Mucosa of rectum (tissue), 2 donors: Measurements from ENCODE around the gene WRAP73.

Source experiments
- H3K27ac ChIP-seq, 2 donors: one replicate each; pipeline ENCODE4 v1.7.0; 2013; ENCODE audit warnings: inconsistent platforms in 2 of 2, low read depth in 2 of 2, low read length in 2 of 2
- H3K27me3 ChIP-seq, 2 donors: one replicate each; pipeline ENCODE4 v1.7.0; 2013; ENCODE audit warnings: low read length in 2 of 2; ENCODE audit not compliant: control insufficient read depth in 2 of 2, insufficient read depth in 2 of 2
- H3K36me3 ChIP-seq, 2 donors: one replicate each; pipeline ENCODE4 v1.7.0; 2013; ENCODE audit warnings: low read length in 2 of 2; ENCODE audit not compliant: control insufficient read depth in 2 of 2, insufficient read depth in 2 of 2
- H3K4me1 ChIP-seq, 2 donors: one replicate each; pipeline ENCODE4 v1.7.0; 2013; ENCODE audit warnings: low read length in 2 of 2, mild to moderate bottlenecking in 1 of 2; ENCODE audit not compliant: control insufficient read depth in 2 of 2, insufficient read depth in 2 of 2
- H3K4me3 ChIP-seq, 2 donors: one replicate each; pipeline ENCODE4 v1.7.0; 2013; ENCODE audit warnings: low read length in 2 of 2
- H3K9ac ChIP-seq, 2 donors: one replicate each; pipeline ENCODE4 v1.7.0; 2013; ENCODE audit warnings: low read length in 2 of 2, low read depth in 1 of 2, mild to moderate bottlenecking in 1 of 2
- H3K9me3 ChIP-seq, 2 donors: one replicate each; pipeline ENCODE4 v1.7.0; 2013; ENCODE audit warnings: low read length in 2 of 2; ENCODE audit not compliant: control insufficient read depth in 2 of 2
- donor health status: healthy.
- donor health status: Normal muscosa, but diverticular disease.

Gene WRAP73

DNA sequence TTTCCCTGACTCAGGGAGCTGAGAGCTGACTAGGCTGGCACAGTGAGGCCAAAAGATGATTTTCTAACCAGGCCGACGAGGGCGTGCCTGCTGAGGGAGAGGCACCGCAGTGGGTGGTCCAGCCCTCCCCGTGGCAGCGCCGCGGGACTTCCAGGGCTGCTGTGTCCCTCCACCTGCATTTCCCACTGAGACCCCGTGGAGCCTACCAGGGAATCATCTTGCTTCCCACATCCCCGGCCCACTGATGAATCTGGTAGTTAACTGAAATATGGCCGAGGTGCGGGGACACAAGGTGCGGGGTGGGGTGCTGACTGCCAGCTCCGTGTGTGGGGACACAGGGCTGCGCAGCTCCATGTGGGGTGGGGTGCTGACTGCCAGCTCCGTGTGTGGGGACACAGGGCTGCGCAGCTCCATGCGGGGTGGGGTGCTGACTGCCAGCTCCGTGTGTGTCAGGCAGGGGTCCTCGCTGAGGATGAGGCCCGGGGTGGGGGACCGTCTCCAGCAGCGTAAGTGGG lies 10.4 kb downstream of the WRAP73 start:
- Histone ChIP-seq H3K9me3 (no peaks in the 10 kb centered on the region), H3K27me3 (no peaks in the 10 kb centered on the region), H3K36me3 (peaks cover 32 to 47% of the 10 kb centered on the region in 2 donors), H3K27ac (no peak overlapping the region), H3K4me3 (no peak overlapping the region), H3K4me1 (no peaks in the 10 kb centered on the region), H3K9ac (no peak overlapping the region)

DNA sequence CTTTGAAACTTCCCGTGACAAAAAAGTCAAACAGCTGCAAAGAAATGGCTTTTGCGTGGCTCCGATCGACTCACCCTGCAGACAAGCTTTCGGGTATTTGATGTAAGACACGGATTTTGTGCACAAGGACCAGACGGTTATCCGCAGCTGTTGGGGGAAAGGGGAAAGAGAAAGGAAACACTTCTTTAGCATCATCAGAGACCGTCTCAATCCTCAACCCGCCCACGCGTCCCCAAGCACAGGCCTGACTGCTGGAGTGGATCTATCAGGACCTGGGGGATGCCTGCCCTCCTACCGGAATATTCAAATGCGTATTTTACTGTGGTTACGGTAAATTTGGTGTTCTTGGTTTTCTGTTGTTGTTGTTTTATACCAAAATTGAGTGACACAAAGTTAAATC lies 11.2 kb downstream of the WRAP73 start:
- Histone ChIP-seq H3K36me3 (peaks cover 39 to 52% of the 10 kb centered on the region in 2 donors), H3K9me3 (no peaks in the 10 kb centered on the region), H3K9ac (no peak overlapping the region), H3K27ac (no peak overlapping the region), H3K4me3 (no peak overlapping the region), H3K4me1 (no peaks in the 10 kb centered on the region), H3K27me3 (no peaks in the 10 kb centered on the region)

DNA sequence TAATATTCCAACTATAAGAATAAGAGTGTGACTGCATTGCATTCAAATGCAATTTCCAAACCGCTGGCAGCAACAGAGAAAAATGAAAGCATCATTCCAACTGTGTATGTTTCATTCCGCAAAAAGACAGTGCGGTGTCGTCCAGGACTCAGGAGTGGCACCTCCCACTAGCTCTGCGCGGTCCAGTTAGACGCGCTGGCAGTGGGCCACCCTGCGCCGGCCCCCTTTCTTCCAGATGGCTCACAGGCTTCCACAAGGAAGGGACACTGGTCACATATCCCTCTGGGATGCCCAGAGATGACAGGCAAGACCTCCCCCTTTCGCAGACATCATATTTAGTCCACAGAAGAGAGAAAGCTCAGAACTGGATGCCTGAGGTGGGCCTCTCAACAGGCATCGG lies 11.9 kb downstream of the WRAP73 start:
- Histone ChIP-seq H3K4me1 (no peaks in the 10 kb centered on the region), H3K36me3 (peaks cover 42 to 56% of the 10 kb centered on the region in 2 donors), H3K27me3 (no peaks in the 10 kb centered on the region), H3K9me3 (no peaks in the 10 kb centered on the region), H3K4me3 (no peak overlapping the region), H3K9ac (no peak overlapping the region), H3K27ac (no peak overlapping the region)

DNA sequence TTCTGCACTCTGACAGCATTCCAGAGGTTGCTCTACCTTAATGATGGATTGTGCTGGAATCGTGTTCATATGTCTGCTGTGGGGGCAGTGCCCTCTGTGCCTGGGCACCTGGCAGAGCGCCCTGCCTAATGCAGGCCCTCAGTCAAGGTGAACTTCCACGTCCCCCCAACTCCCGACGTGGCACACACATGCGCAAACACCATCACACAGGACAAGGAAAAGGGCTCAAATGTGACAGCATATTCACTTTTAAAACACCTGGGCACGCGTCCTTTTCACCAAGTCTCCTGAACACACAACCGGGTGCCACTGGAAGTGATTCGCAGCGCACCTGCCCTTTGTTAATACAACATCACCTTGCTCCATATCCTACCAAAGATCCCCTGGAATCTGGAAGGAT lies 13.4 kb downstream of the WRAP73 start:
- Histone ChIP-seq H3K36me3 (peaks cover 47 to 60% of the 10 kb centered on the region in 2 donors), H3K27me3 (no peaks in the 10 kb centered on the region), H3K9ac (no peak overlapping the region), H3K4me1 (no peaks in the 10 kb centered on the region), H3K9me3 (no peaks in the 10 kb centered on the region), H3K4me3 (no peak overlapping the region), H3K27ac (no peak overlapping the region)

DNA sequence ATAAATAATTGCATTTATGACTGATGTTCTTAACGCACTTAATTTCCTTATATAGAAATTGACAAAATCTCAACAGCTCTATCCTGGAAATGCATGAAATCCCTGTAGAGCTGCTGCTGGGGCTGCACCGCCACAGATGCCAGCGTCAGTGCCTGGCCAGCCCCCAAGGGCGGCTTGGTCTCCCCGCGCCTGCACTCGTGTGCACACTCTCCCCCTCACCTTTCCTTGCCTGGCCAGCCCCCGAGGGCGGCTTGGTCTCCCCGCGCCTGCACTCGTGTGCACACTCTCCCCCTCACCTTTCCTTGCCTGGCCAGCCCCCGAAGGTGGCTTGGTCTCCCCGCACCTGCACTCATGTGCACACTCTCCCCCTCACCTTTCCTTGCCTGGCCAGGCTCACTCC lies 13.8 kb downstream of the WRAP73 start:
- H3K9ac ChIP-seq: no peak overlapping the region
- peaks cover 49 to 58% of the 10 kb centered on the region in 2 donors for H3K36me3 ChIP-seq
- H3K4me3 ChIP-seq: no peak overlapping the region
- no peaks in the 10 kb centered on the region for H3K4me1 ChIP-seq
- no peaks in the 10 kb centered on the region for H3K9me3 ChIP-seq
- no peak overlapping the region for H3K27ac ChIP-seq
- H3K27me3 ChIP-seq: no peaks in the 10 kb centered on the region

DNA sequence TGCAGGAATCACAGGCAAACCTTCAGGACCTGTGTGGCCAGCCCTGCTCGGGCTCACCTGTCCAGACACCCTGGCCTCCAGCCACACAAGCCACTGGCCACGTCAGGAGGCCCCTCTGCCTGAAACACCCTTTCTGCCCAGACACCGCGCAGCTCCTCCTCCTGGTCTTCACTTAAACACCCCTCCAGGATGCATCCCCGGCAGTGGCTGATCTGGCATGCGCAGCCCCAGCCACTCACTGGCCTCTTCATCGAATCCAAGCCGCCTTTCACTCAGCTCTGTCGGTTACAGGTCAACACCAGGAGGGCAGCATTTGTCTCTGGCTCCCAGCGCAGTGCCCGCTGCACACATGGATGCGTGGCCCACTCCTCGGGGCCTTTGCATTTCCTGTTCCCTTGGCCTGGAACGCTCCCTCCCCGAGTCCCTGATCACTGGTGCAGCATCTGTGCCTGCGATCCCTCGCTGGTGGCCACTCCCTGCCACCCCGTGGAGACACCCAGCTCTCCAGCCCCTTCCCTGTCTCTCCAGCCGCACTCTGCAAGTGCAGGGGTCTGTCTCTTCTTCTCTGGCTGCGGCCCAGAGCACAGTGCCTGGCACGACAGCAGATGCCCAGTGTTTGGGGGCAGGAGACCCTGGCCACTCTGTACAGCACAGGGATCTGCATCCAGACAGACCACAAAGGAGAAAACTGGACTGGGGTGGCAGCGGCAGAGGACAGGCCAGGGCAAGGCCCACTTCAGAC lies 15.7 kb downstream of the WRAP73 start:
- Histone ChIP-seq H3K9me3 (no peaks in the 10 kb centered on the region), H3K36me3 (peaks cover 59 to 66% of the 10 kb centered on the region in 2 donors), H3K4me3 (no peak overlapping the region), H3K27me3 (no peaks in the 10 kb centered on the region), H3K9ac (no peak overlapping the region), H3K4me1 (no peaks in the 10 kb centered on the region), H3K27ac (no peak overlapping the region)

DNA sequence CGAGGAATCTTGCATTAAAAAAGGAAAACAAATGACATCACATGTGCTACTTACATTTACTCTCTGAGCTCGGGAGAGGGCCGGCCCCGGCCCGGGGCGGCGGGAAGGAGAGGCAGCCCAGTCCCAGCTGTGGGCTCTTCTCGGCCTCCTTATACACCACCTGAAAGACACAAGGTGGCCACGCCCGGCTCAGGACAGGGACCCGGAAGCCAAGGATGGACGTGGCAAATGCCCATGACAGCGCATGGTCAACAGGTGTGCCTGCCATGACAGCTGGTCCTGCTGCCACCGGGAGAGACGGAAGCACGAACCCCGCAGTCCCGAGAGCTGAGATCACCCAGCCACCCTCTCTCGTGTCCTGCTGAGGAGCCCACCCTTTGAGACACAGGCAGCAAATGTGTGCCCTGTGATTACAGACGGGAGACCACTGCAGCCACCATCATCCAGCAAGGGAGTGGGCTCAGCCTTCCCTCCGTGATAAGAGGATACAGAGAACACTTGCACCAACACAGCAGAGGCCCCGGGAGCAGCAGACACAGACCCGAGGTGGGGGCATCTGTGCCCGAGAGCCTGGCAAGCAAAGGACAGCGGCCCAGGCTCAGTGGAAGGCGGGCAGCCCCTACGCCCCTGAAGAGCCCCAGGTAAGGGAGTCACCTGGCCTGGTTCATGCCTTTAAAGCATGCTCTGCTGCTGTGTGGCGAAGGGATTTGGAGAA lies 16.4 kb downstream of the WRAP73 start:
- no peaks in the 10 kb centered on the region for H3K9me3 ChIP-seq

DNA sequence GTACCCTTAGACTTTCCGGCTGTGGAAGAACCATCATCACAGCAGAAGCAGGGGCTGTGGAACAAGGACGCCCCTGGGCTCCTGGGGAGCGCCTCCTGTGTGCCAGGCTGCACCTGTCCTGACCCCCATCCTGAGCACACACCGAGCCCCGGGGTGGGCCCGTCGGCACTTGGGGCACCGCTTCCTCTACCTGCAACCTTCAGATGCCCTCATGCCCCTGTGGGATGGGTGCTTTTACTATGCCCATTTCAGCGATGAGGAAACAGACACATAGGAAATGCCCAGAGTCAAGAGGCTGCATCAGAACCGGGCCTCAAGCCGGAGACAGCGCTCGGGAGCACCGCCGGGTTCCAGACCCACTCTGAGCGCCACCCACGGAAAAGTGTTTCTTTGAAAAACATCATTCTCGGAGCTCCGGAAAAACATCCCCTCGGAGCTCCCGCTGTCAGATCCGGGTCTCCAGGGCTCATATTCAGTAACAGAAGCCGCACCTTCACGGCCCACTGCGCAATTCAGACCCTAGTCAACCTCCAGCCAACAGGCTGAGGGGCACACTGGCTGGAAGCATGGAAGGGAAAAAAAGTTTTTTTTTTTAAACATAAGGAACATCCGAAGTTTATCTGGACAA lies 17.1 kb downstream of the WRAP73 start:
- H3K27ac ChIP-seq: no peak overlapping the region
- no peaks in the 10 kb centered on the region for H3K4me1 ChIP-seq

More for the DNA sequence above, 16.4 kb downstream of the WRAP73 start:
- no peak overlapping the region for H3K9ac ChIP-seq
- peaks cover 65 to 71% of the 10 kb centered on the region in 2 donors for H3K36me3 ChIP-seq
- no peak overlapping the region for H3K27ac ChIP-seq
- no peak overlapping the region for H3K4me3 ChIP-seq
- no peaks in the 10 kb centered on the region for H3K4me1 ChIP-seq
- H3K27me3 ChIP-seq: no peaks in the 10 kb centered on the region

DNA sequence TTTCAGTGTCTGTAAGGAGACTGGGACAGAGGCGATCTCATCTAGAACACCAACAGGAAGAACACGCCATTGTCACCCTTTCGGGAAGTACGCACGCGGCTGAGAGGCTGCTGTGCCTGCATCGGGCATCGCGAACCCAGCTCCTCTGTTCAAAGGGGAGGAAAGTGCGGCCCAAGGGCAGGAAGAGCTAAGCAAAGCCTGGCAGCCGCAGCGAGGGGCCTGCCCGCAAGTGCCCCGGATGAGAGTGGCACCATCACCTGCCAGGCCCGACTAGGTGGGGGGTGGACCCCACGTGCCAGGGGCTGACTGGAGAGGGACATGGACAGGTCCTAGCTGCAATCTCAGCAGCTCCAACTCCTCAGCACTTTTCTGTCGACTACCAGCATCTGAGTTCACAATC lies 17.6 kb downstream of the WRAP73 start:
- H3K9ac ChIP-seq: no peak overlapping the region
- H3K4me1 ChIP-seq: no peaks in the 10 kb centered on the region
- H3K27me3 ChIP-seq: no peaks in the 10 kb centered on the region
- H3K4me3 ChIP-seq: no peak overlapping the region
- H3K9me3 ChIP-seq: no peaks in the 10 kb centered on the region
- H3K27ac ChIP-seq: no peak overlapping the region
- peaks cover 66 to 76% of the 10 kb centered on the region in 2 donors for H3K36me3 ChIP-seq

More for the DNA sequence above, 17.1 kb downstream of the WRAP73 start:
- H3K9ac ChIP-seq: no peak overlapping the region
- peaks cover 66 to 71% of the 10 kb centered on the region in 2 donors for H3K36me3 ChIP-seq
- H3K4me3 ChIP-seq: no peak overlapping the region
- H3K27me3 ChIP-seq: no peaks in the 10 kb centered on the region
- no peaks in the 10 kb centered on the region for H3K9me3 ChIP-seq
